ENCODE measurements around the gene MARF1.

The MARF1 gene

DNA sequence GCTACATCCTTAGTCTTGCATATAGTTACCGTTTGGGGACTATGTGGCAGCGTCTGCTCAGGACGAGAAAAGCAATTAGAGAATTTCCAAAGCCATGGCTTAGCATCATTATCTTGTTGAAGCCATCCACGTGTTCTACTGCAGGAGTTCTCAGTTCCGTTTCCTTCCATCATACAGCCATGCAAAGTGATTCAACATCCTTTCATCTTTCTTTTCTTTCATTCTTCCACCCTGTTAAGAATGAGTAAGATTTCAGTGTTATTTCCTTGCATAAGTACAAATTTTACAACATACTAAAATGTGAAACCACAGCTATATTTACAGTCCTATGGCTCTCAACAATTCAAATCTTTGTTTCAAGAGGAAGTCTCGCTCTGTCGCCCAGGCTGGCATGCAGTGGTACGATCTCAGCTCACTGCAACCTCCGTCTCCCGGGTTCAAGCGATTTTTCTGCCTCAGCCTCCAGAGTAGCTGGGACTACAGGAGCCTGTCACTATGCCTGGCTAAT, 3.8 kb downstream of the MARF1 start:
- no peaks in the 10 kb centered on the region for H3K9me3 ChIP-seq (ENCODE audit: insufficient read depth, low read depth, low read length)
- H3K4me2 ChIP-seq (ENCODE audit: low read length), result no peak overlapping the region
- H4K91ac ChIP-seq (ENCODE audit: low read depth, low read length), result no peak overlapping the region
- H2BK120ac ChIP-seq (ENCODE audit: insufficient read depth, low read length, poor library complexity), result no peak overlapping the region
- peaks cover 4% of the 10 kb centered on the region in 2 experiments for H3K4me1 ChIP-seq (ENCODE audit: control insufficient read depth in 1 of 2, insufficient read depth in 2 of 2, low read length in 2 of 2)
- no peak overlapping the region for H3K4ac ChIP-seq (ENCODE audit: low read depth, low read length)
- no peak overlapping the region for H4K12ac ChIP-seq (ENCODE audit: low read depth, low read length)
- no peak overlapping the region for H3K27ac ChIP-seq (ENCODE audit: low read depth, low read length)
- peaks cover 6% of the 10 kb centered on the region for H3K79me1 ChIP-seq (ENCODE audit: low read length)
- H3K27me3 ChIP-seq (ENCODE audit: insufficient read depth, low read length), result no peaks in the 10 kb centered on the region
- H3K79me2 ChIP-seq (ENCODE audit: control insufficient read depth, insufficient read depth, low read length, poor library complexity), result peaks cover 5% of the 10 kb centered on the region
- no peak overlapping the region for H3K9ac ChIP-seq (ENCODE audit: low read length)
- no peak overlapping the region for H2BK5ac ChIP-seq (ENCODE audit: low read depth, low read length, poor library complexity)
- WGBS (ENCODE audit: extremely low coverage, insufficient coverage, insufficient read length), result no CpG with 5 or more reads among the region's 11 CpGs
- no peak overlapping the region for H3K18ac ChIP-seq (ENCODE audit: low read length)
- H4K8ac ChIP-seq (ENCODE audit: low read depth, low read length), result no peak overlapping the region
- peaks cover 17 to 34% of the 10 kb centered on the region in 2 experiments for H3K36me3 ChIP-seq (ENCODE audit: control insufficient read depth in 1 of 2, insufficient read depth in 2 of 2, low read length in 2 of 2)
- no peak overlapping the region for H2AK5ac ChIP-seq (ENCODE audit: low read length)
- H3K23ac ChIP-seq (ENCODE audit: low read length), result no peak overlapping the region
- no peak for DNase-seq
- no peak overlapping the region for H3K14ac ChIP-seq (ENCODE audit: low read length)
- no peak overlapping the region for H2AFZ ChIP-seq (ENCODE audit: insufficient read depth, low read length, poor library complexity)
- H2BK12ac ChIP-seq (ENCODE audit: low read length), result no peak overlapping the region
- H3K4me3 ChIP-seq (ENCODE audit: low read depth, low read length), result no peak overlapping the region

DNA sequence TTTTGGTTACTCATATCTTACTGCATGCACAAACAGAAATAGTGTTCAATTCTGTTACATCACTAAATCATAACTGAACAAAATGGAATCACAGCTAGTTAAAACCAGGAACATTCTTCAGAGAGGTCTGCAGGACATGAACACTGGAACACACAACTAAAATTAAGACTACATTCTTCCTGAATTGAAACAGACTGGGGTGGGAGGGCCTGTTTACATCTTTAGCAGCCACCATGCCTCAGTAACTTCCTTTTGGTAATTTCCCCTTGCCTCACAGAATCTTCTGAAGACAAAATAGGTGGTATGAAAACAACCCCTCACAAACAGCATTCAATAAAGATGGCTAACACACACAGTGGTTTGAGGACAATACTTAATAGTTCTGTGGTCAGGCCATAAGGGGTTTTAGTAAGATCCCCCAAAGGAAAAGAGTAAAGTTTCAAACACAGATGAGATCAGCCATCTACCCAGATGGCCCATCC, 6.5 kb downstream of the MARF1 start:
- no peak overlapping the region for H3K14ac ChIP-seq (ENCODE audit: low read length)
- H3K9me3 ChIP-seq (ENCODE audit: insufficient read depth, low read depth, low read length), result no peaks in the 10 kb centered on the region
- H2BK120ac ChIP-seq (ENCODE audit: insufficient read depth, low read length, poor library complexity), result no peak overlapping the region
- H3K9ac ChIP-seq (ENCODE audit: low read length), result no peak overlapping the region
- H3K79me2 ChIP-seq (ENCODE audit: control insufficient read depth, insufficient read depth, low read length, poor library complexity), result no peaks in the 10 kb centered on the region
- H2AFZ ChIP-seq (ENCODE audit: insufficient read depth, low read length, poor library complexity), result no peak overlapping the region
- H4K91ac ChIP-seq (ENCODE audit: low read depth, low read length), result no peak overlapping the region
- H3K27ac ChIP-seq (ENCODE audit: low read depth, low read length), result no peak overlapping the region
- no peak overlapping the region for H3K23ac ChIP-seq (ENCODE audit: low read length)
- H3K4me3 ChIP-seq (ENCODE audit: low read depth, low read length), result no peak overlapping the region
- H2AK5ac ChIP-seq (ENCODE audit: low read length), result no peak overlapping the region
- no peak overlapping the region for H3K4ac ChIP-seq (ENCODE audit: low read depth, low read length)
- no peaks in the 10 kb centered on the region for H3K79me1 ChIP-seq (ENCODE audit: low read length)
- H3K4me2 ChIP-seq (ENCODE audit: low read length), result no peak overlapping the region
- H4K8ac ChIP-seq (ENCODE audit: low read depth, low read length), result no peak overlapping the region
- no peak for DNase-seq
- no peak overlapping the region for H4K12ac ChIP-seq (ENCODE audit: low read depth, low read length)
- peaks cover 22 to 45% of the 10 kb centered on the region in 2 experiments for H3K36me3 ChIP-seq (ENCODE audit: control insufficient read depth in 1 of 2, insufficient read depth in 2 of 2, low read length in 2 of 2)
- H3K4me1 ChIP-seq (ENCODE audit: control insufficient read depth in 1 of 2, insufficient read depth in 2 of 2, low read length in 2 of 2), result no peaks in the 10 kb centered on the region
- no peak overlapping the region for H3K18ac ChIP-seq (ENCODE audit: low read length)
- no peak overlapping the region for H2BK12ac ChIP-seq (ENCODE audit: low read length)
- no peak overlapping the region for H2BK5ac ChIP-seq (ENCODE audit: low read depth, low read length, poor library complexity)
- H3K27me3 ChIP-seq (ENCODE audit: insufficient read depth, low read length), result no peaks in the 10 kb centered on the region

DNA sequence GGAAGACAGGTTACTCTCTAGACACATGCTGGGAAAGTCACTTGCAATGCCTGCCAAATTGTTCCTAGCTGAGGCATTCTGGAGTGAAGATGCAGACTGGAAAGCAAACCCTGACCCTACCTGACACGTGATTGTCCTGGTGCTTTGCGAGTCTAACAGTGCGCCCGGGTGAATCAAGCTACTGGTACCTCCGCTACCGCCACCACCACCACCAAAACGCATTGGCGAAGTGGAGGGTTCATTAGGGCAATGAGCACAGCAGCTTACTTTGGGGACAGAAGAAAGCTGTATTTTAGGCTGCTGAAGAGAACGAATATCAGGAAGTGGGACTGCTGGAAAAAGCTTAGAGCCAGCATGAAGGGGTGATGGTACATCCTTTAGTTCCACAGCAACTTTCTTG, 7.0 kb downstream of the MARF1 start:
- no peak overlapping the region for H3K14ac ChIP-seq (ENCODE audit: low read length)
- no peak overlapping the region for H2BK5ac ChIP-seq (ENCODE audit: low read depth, low read length, poor library complexity)
- H3K79me1 ChIP-seq (ENCODE audit: low read length), result no peaks in the 10 kb centered on the region
- no peaks in the 10 kb centered on the region for H3K4me1 ChIP-seq (ENCODE audit: control insufficient read depth in 1 of 2, insufficient read depth in 2 of 2, low read length in 2 of 2)
- no peak overlapping the region for H2AFZ ChIP-seq (ENCODE audit: insufficient read depth, low read length, poor library complexity)
- no peak overlapping the region for H3K18ac ChIP-seq (ENCODE audit: low read length)
- H3K9me3 ChIP-seq (ENCODE audit: insufficient read depth, low read depth, low read length), result no peaks in the 10 kb centered on the region
- no peak overlapping the region for H2AK5ac ChIP-seq (ENCODE audit: low read length)
- no peak overlapping the region for H3K4ac ChIP-seq (ENCODE audit: low read depth, low read length)
- no peak overlapping the region for H3K4me3 ChIP-seq (ENCODE audit: low read depth, low read length)
- no peak overlapping the region for H4K8ac ChIP-seq (ENCODE audit: low read depth, low read length)
- no peaks in the 10 kb centered on the region for H3K27me3 ChIP-seq (ENCODE audit: insufficient read depth, low read length)
- no peak overlapping the region for H3K23ac ChIP-seq (ENCODE audit: low read length)
- H2BK120ac ChIP-seq (ENCODE audit: insufficient read depth, low read length, poor library complexity), result no peak overlapping the region
- no peak overlapping the region for H3K4me2 ChIP-seq (ENCODE audit: low read length)
- no peak overlapping the region for H4K91ac ChIP-seq (ENCODE audit: low read depth, low read length)
- H3K36me3 ChIP-seq (ENCODE audit: control insufficient read depth in 1 of 2, insufficient read depth in 2 of 2, low read length in 2 of 2), result peaks cover 22 to 47% of the 10 kb centered on the region in 2 experiments
- no peak for DNase-seq
- H3K9ac ChIP-seq (ENCODE audit: low read length), result no peak overlapping the region
- H4K12ac ChIP-seq (ENCODE audit: low read depth, low read length), result no peak overlapping the region
- no CpG with 5 or more reads among the region's 9 CpGs for WGBS (ENCODE audit: extremely low coverage, insufficient coverage, insufficient read length)
- no peak overlapping the region for H3K27ac ChIP-seq (ENCODE audit: low read depth, low read length)
- no peak overlapping the region for H2BK12ac ChIP-seq (ENCODE audit: low read length)
- no peaks in the 10 kb centered on the region for H3K79me2 ChIP-seq (ENCODE audit: control insufficient read depth, insufficient read depth, low read length, poor library complexity)

DNA sequence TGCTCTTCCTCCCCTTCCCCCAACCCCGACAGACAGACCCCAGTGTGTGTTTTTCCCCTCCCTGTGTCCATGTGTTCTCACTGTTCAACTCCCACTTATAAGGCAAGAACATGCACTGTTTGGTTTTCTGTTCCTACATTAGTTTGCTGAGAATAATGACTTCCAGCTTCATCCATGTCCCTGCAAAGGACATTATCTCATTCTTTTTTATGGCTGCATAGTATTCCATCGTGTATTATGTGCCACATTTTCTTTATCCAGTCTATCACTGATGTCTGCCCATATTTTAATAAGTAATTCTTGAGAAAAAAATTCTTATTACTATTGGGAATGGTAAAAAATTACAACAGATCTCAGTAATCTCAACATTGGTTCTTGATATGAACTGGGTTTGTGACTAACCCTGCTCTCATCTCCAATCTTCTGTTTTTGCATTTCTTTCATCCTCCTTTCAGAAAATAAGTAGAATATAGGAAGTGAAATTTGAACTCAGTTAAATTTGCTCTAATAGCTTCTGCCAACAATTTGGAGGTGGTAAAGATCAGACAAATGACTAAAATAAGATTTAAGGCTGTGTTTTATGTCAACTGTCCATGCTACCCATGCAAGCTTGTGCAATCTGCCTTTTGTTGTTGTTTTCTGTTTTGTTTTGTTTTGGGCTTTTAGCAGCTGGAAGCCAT, 11.1 kb downstream of the MARF1 start:
- Histone ChIP-seq H4K8ac (ENCODE audit: low read depth, low read length) (no peak overlapping the region), H4K91ac (ENCODE audit: low read depth, low read length) (no peak overlapping the region), H3K4me2 (ENCODE audit: low read length) (no peak overlapping the region), H3K4me1 (ENCODE audit: control insufficient read depth in 1 of 2, insufficient read depth in 2 of 2, low read length in 2 of 2) (no peaks in the 10 kb centered on the region), H3K4ac (ENCODE audit: low read depth, low read length) (no peak overlapping the region), H2BK120ac (ENCODE audit: insufficient read depth, low read length, poor library complexity) (no peak overlapping the region), H3K14ac (ENCODE audit: low read length) (no peak overlapping the region), H3K27me3 (ENCODE audit: insufficient read depth, low read length) (no peaks in the 10 kb centered on the region), H3K36me3 (ENCODE audit: control insufficient read depth in 1 of 2, insufficient read depth in 2 of 2, low read length in 2 of 2) (peaks cover 18 to 36% of the 10 kb centered on the region in 2 experiments), H2BK12ac (ENCODE audit: low read length) (no peak overlapping the region), H4K12ac (ENCODE audit: low read depth, low read length) (no peak overlapping the region), H3K9ac (ENCODE audit: low read length) (no peak overlapping the region), H2AK5ac (ENCODE audit: low read length) (no peak overlapping the region), H3K4me3 (ENCODE audit: low read depth, low read length) (no peak overlapping the region), H3K79me2 (ENCODE audit: control insufficient read depth, insufficient read depth, low read length, poor library complexity) (no peaks in the 10 kb centered on the region), H3K18ac (ENCODE audit: low read length) (no peak overlapping the region), H3K79me1 (ENCODE audit: low read length) (no peaks in the 10 kb centered on the region), H3K27ac (ENCODE audit: low read depth, low read length) (no peak overlapping the region), H2AFZ (ENCODE audit: insufficient read depth, low read length, poor library complexity) (no peak overlapping the region), H3K23ac (ENCODE audit: low read length) (no peak overlapping the region), H3K9me3 (ENCODE audit: insufficient read depth, low read depth, low read length) (no peaks in the 10 kb centered on the region), H2BK5ac (ENCODE audit: low read depth, low read length, poor library complexity) (no peak overlapping the region)
- WGBS (ENCODE audit: extremely low coverage, insufficient coverage, insufficient read length), result no CpG with 5 or more reads among the region's 2 CpGs
- DNase-seq, result no peak

Data from trophoblast cell (in vitro differentiated cells and primary cell).